Activated CD4-positive, alpha-beta memory T cell treated with anti-CD3 and anti-CD28 coated beads for 36 hours (primary cell): Measurements from ENCODE around the gene SLC4A2. TPM values are rescaled to one million over a fixed set of nuclear protein-coding genes. Genes with fewer than 3 reads are reported as not detected.
A peak's percentile ranks its signal among the peaks of the same experiment; 100 is the strongest.
"Not testable (repeated sequence)": the region's sequence is repeated elsewhere in the genome, so short reads cannot be mapped to it uniquely, and the experiment has no call there.

Source experiments
- CTCF ChIA-PET: fragments of 350-600 bp; sonication (Branson Sonifier 250); formaldehyde crosslinking; loops from one replicate; lab custom pipeline; 2021; ENCODE audit warnings: antibody characterized with exemption, inconsistent platforms; lab: Charles Lee
- POLR2A ChIA-PET: fragments of 350-600 bp; sonication (Branson Sonifier 250); formaldehyde crosslinking; loops from one replicate; lab custom pipeline; 2021; ENCODE audit warnings: antibody characterized with exemption; lab: Charles Lee
- DNase-seq: peaks from one replicate; pipeline ENCODE4 v3.0.0-alpha.2; 2020
- H3K27ac Mint-ChIP-seq: one replicate; pipeline ENCODE4 v1.8.0; 2021; ENCODE audit warnings: mixed read lengths
- H3K27me3 Mint-ChIP-seq: one replicate; pipeline ENCODE4 v1.8.0; 2021; ENCODE audit warnings: mixed read lengths
- H3K36me3 Mint-ChIP-seq: one replicate; pipeline ENCODE4 v1.8.0; 2021; ENCODE audit warnings: mixed read lengths
- H3K4me1 Mint-ChIP-seq: one replicate; pipeline ENCODE4 v1.8.0; 2021; ENCODE audit warnings: low read depth, mixed read lengths
- H3K4me3 Mint-ChIP-seq: one replicate; pipeline ENCODE4 v1.8.0; 2021; ENCODE audit warnings: mild to moderate bottlenecking, mixed read lengths
- H3K9me3 Mint-ChIP-seq: one replicate; pipeline ENCODE4 v1.8.0; 2021; ENCODE audit warnings: mixed read lengths
- intact Hi-C: fragments of 100-400 bp; cut with micrococcal nuclease; formaldehyde crosslinking; loops from one replicate; pipeline ENCODE4 v1.15.1; 2023
- total RNA-seq, 2 experiments: library from RNA; stranded (reverse); gene quantifications; one replicate each; pipeline ENCODE4 v1.2.3, GENCODE V29; 2021

SLC4A2 gene
- total RNA-seq, 2 experiments from 2014 or later, result 46.7 to 50.5 TPM

GRCh38 chr7:151025924-151026671 is 33.3 kb upstream of the SLC4A2 start:
- Mint-ChIP-seq H3K36me3 (peaks cover 2% of the 10 kb centered on the region), H3K27me3 (peaks cover 2% of the 10 kb centered on the region), H3K9me3 (no peaks in the 10 kb centered on the region), H3K4me1 (peaks cover 18% of the 10 kb centered on the region), H3K4me3 (no peak overlapping the region), H3K27ac (no peak overlapping the region)
- no peak for DNase-seq
- ChIA-PET POLR2A (interaction anchor here (1.0 to 1.7 kb wide), 2 partner anchors 16 to 55 kb away, joined by 3 read pairs; partner anchors contain the start of gene FASTK), CTCF (interaction anchor here (1.2 kb wide), 1 partner anchor 8 kb away, joined by 7 read pairs; no protein-coding TSS in a partner anchor)
- intact Hi-C loops, result no loop called here

GRCh38 chr7:151026771-151027727 is 32.3 kb upstream of the SLC4A2 start:
- Mint-ChIP-seq H3K27ac (peak overlapping the region; percentile 90), H3K4me3 (peak overlapping the region; percentile 94), H3K4me1 (peaks cover 18% of the 10 kb centered on the region)
- intact Hi-C loops, DNase-seq, H3K27me3 Mint-ChIP-seq, H3K9me3 Mint-ChIP-seq, H3K36me3 Mint-ChIP-seq: not testable (repeated sequence)
- CTCF ChIA-PET, result interaction anchor here (1.2 to 3.2 kb wide), 11 partner anchors 8 to 97 kb away, joined by 5 to 33 read pairs (median 7); partner anchors contain the start of genes SLC4A2 and TMUB1
- POLR2A ChIA-PET, result interaction anchor here (1.0 to 1.5 kb wide), 4 partner anchors 9 to 17 kb away, joined by 3 to 11 read pairs (median 9); no protein-coding TSS in a partner anchor

GRCh38 chr7:151027728-151028130 is 31.7 kb upstream of the SLC4A2 start:
- not testable (repeated sequence) for H3K9me3 Mint-ChIP-seq, DNase-seq, H3K36me3 Mint-ChIP-seq, H3K27me3 Mint-ChIP-seq
- peaks cover 18% of the 10 kb centered on the region for H3K4me1 Mint-ChIP-seq
- peak overlapping the region; percentile 90 for H3K27ac Mint-ChIP-seq
- CTCF ChIA-PET, result interaction anchor here (0.7 to 3.2 kb wide), 19 partner anchors 9 to 249 kb away, joined by 3 to 33 read pairs (median 6); partner anchors contain the start of genes SLC4A2 and TMUB1
- POLR2A ChIA-PET, result interaction anchor here (1.5 kb wide), 3 partner anchors 9 to 17 kb away, joined by 9 to 11 read pairs (median 9); no protein-coding TSS in a partner anchor
- peak overlapping the region; percentile 94 for H3K4me3 Mint-ChIP-seq
- intact Hi-C loops, result loop anchor here (1.0 to 2.0 kb wide), 5 partner anchors 12 to 83 kb away; partner anchors contain the start of gene TMUB1

- H3K4me3 Mint-ChIP-seq, result peak within 1 kb of the TSS; percentile 94
- CTCF ChIA-PET, result interaction anchor here (0.7 to 3.2 kb wide), 24 partner anchors 9 to 250 kb away, joined by 3 to 33 read pairs (median 5); partner anchors contain the start of genes SLC4A2 and TMUB1
- peaks cover 2% of the 10 kb centered on the region for H3K36me3 Mint-ChIP-seq
- POLR2A ChIA-PET, result interaction anchor here (0.7 to 1.5 kb wide), 4 partner anchors 10 to 18 kb away, joined by 3 to 11 read pairs (median 9); no protein-coding TSS in a partner anchor
- DNase-seq, result peak; percentile 99
- peaks cover 18% of the 10 kb centered on the region for H3K4me1 Mint-ChIP-seq
- H3K27me3 Mint-ChIP-seq, result no peaks in the 10 kb centered on the region
- intact Hi-C loops, result loop anchor here (1.0 to 2.0 kb wide), 5 partner anchors 11 to 82 kb away; partner anchors contain the start of gene TMUB1
- no peaks in the 10 kb centered on the region for H3K9me3 Mint-ChIP-seq
- H3K27ac Mint-ChIP-seq, result peak within 1 kb of the TSS; percentile 90
Measured at GRCh38 chr7:151028131-151028947, 31.1 kb upstream of the SLC4A2 start, which contains the start of gene ABCB8. Gene ABCB8 (plus strand): TSS chr7:151028450. CDS start chr7:151028516, 66 bp downstream.

GRCh38 chr7:151028948-151029501 is 30.4 kb upstream of the SLC4A2 start:
- H3K36me3 Mint-ChIP-seq, result peaks cover 2% of the 10 kb centered on the region
- no peaks in the 10 kb centered on the region for H3K9me3 Mint-ChIP-seq
- peaks cover 18% of the 10 kb centered on the region for H3K4me1 Mint-ChIP-seq
- DNase-seq, result no peak
- H3K27me3 Mint-ChIP-seq, result no peaks in the 10 kb centered on the region
- ChIA-PET POLR2A (interaction anchor here (0.6 to 1.5 kb wide), 5 partner anchors 10 to 35 kb away, joined by 3 to 11 read pairs (median 9); no protein-coding TSS in a partner anchor), CTCF (interaction anchor here (0.9 to 3.2 kb wide), 18 partner anchors 10 to 250 kb away, joined by 3 to 33 read pairs (median 5); partner anchors contain the start of gene TMUB1)
- H3K4me3 Mint-ChIP-seq, result peak overlapping the region; percentile 94
- intact Hi-C loops, result loop anchor here (1.0 to 2.0 kb wide), 5 partner anchors 10 to 82 kb away; partner anchors contain the start of gene TMUB1
- H3K27ac Mint-ChIP-seq, result peak overlapping the region; percentile 90

GRCh38 chr7:151031011-151031410 is 28.4 kb upstream of the SLC4A2 start:
- no peak for DNase-seq
- H3K27me3 Mint-ChIP-seq, result no peaks in the 10 kb centered on the region
- peaks cover 2% of the 10 kb centered on the region for H3K36me3 Mint-ChIP-seq
- peaks cover 18% of the 10 kb centered on the region for H3K4me1 Mint-ChIP-seq
- CTCF ChIA-PET, result interaction anchor here (0.6 kb wide), 1 partner anchor 131 kb away, joined by 4 read pairs; no protein-coding TSS in a partner anchor
- H3K9me3 Mint-ChIP-seq, result no peaks in the 10 kb centered on the region
- H3K27ac Mint-ChIP-seq, result no peak overlapping the region
- POLR2A ChIA-PET, result no interaction called here
- intact Hi-C loops, result no loop called here
- H3K4me3 Mint-ChIP-seq, result no peak overlapping the region

GRCh38 chr7:151032936-151033863 is 26.2 kb upstream of the SLC4A2 start:
- H3K4me1 Mint-ChIP-seq, result peaks cover 9% of the 10 kb centered on the region
- ChIA-PET POLR2A (no interaction called here), CTCF (interaction anchor here (0.8 to 2.2 kb wide), 2 partner anchors 8 to 15 kb away, joined by 3 to 12 read pairs; no protein-coding TSS in a partner anchor)
- DNase-seq, result no peak
- H3K27me3 Mint-ChIP-seq, result no peaks in the 10 kb centered on the region
- no peak overlapping the region for H3K27ac Mint-ChIP-seq
- H3K36me3 Mint-ChIP-seq, result peaks cover 11% of the 10 kb centered on the region
- no peak overlapping the region for H3K4me3 Mint-ChIP-seq
- intact Hi-C loops, result no loop called here
- H3K9me3 Mint-ChIP-seq, result no peaks in the 10 kb centered on the region

GRCh38 chr7:151033864-151034249 is 25.5 kb upstream of the SLC4A2 start:
- H3K4me1 Mint-ChIP-seq, result peaks cover 10% of the 10 kb centered on the region
- H3K27me3 Mint-ChIP-seq, result no peaks in the 10 kb centered on the region
- ChIA-PET CTCF (no interaction called here), POLR2A (no interaction called here)
- H3K4me3 Mint-ChIP-seq, result no peak overlapping the region
- no peaks in the 10 kb centered on the region for H3K9me3 Mint-ChIP-seq
- DNase-seq, result no peak
- peaks cover 8% of the 10 kb centered on the region for H3K36me3 Mint-ChIP-seq
- H3K27ac Mint-ChIP-seq, result no peak overlapping the region
- intact Hi-C loops, result no loop called here

GRCh38 chr7:151034312-151035025 is 24.9 kb upstream of the SLC4A2 start:
- Mint-ChIP-seq H3K36me3 (peaks cover 8% of the 10 kb centered on the region), H3K27me3 (no peaks in the 10 kb centered on the region), H3K4me3 (no peak overlapping the region), H3K4me1 (peaks cover 13% of the 10 kb centered on the region), H3K9me3 (no peaks in the 10 kb centered on the region), H3K27ac (no peak overlapping the region)
- no peak for DNase-seq
- intact Hi-C loops, result no loop called here
- POLR2A ChIA-PET, result no interaction called here
- CTCF ChIA-PET, result no interaction called here
